Measurements from ENCODE around the gene MRPS34.

GRCh38 chr16:1776672-1776955 lies 3.7 kb upstream of the MRPS34 start:
- no peak for TF ChIP-seq CTCF (IDR thresholded peaks at IDR 0.05)
- no peak for TF ChIP-seq POLR2A (IDR thresholded peaks at IDR 0.05)

All from body of pancreas (tissue), 4 donors.